Measurements from ENCODE around the gene THBD.

The THBD gene

DNA sequence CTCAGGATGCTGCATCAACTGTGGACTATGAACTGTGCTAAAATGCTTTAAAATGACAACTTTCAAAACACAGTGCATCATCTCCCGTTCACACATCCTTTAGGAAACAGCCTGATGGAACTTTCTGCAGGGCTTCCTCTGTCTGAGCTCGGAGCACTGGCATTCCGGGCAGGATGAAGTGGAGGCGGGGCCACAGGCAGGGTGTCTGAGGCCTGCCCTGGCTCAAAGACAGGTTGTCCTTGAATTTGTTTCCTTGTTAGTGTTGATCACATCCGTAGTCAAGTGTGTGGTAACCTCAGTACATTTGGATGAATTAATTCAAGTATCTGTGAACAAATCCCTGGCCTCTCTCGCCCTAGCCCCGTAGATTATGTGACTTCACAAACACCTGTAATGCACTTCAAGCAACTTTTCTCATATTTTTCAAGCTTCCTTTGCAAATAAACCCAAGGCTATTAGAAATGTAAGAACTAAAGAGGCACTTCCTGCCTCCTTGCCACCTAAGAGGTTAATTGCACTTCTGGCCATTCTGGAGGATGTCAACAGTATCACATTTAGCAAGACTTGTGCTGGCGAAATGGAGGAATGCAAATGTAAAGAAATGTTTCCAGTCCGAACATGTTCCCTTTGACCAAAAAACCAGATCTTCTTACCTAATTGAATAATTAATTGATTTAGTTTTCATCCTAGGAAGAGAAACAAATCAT is 33.5 kb upstream of the THBD start:
- no peaks in the 10 kb centered on the region for H3K4me1 ChIP-seq (ENCODE audit: control insufficient read depth, insufficient read depth, low read length)
- H3K9ac ChIP-seq (ENCODE audit: low read length) = peak overlapping the region; percentile 56
- H3K36me3 ChIP-seq (ENCODE audit: control insufficient read depth, insufficient read depth, low read length) = no peaks in the 10 kb centered on the region
- H3K9me3 ChIP-seq (ENCODE audit: control insufficient read depth, low read length) = no peaks in the 10 kb centered on the region
- peaks cover 6% of the 10 kb centered on the region for H3K27me3 ChIP-seq (ENCODE audit: control insufficient read depth, insufficient read depth, low read length)
- H3K4me3 ChIP-seq (ENCODE audit: low read length) = no peak overlapping the region

DNA sequence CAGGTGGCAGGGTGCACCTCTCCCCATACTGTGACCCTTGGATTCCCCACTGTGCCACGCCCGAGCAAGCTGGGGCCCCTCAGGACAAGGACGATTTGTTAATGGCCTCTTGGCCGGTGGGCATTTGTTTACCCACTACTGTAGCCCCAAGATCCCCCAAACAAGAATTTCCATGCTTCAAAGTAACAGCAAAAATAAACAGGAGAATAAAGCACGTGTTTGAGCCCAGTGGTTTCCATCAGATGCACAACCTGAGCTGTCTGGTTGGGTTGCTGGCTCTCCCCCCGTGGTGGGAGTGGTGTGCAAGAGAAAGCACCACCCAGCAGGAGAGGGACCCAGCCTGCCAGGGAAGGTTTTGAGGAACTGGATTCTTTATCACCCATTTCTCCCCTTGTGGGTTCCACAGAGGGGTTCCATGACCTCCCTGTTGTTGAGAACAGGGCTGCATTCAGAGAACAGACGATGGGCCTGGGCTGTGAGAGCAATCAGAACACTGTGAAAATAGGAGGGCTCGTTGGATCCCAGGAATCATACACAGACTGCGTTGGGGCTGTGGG is 31.9 kb upstream of the THBD start:
- Histone ChIP-seq H3K27me3 (ENCODE audit: control insufficient read depth, insufficient read depth, low read length) (no peaks in the 10 kb centered on the region), H3K4me3 (ENCODE audit: low read length) (no peak overlapping the region), H3K36me3 (ENCODE audit: control insufficient read depth, insufficient read depth, low read length) (no peaks in the 10 kb centered on the region), H3K4me1 (ENCODE audit: control insufficient read depth, insufficient read depth, low read length) (no peaks in the 10 kb centered on the region), H3K9me3 (ENCODE audit: control insufficient read depth, low read length) (no peaks in the 10 kb centered on the region), H3K9ac (ENCODE audit: low read length) (no peak overlapping the region)

DNA sequence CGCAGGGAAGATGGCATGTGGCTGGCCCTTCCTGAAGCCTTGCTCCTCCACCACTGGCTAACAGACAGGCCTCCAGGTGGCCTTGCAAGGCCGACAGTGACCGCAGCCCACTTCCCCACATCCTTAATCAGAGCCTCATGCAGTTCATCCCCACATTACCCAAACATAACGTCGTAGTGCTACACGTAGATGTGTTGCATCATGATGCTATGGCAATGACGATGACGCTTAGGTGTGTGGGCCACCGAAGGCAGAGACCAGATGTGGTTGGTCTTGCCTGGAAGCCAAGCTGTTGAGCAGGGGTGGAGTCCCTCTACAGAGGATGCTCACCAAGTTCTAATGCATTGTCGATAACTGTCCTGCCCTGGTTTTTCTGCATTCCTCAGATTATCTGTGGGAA is 31.0 kb upstream of the THBD start:
- no peaks in the 10 kb centered on the region for H3K36me3 ChIP-seq (ENCODE audit: control insufficient read depth, insufficient read depth, low read length)
- H3K4me3 ChIP-seq (ENCODE audit: low read length) = no peak overlapping the region
- H3K27me3 ChIP-seq (ENCODE audit: control insufficient read depth, insufficient read depth, low read length) = no peaks in the 10 kb centered on the region
- H3K4me1 ChIP-seq (ENCODE audit: control insufficient read depth, insufficient read depth, low read length) = no peaks in the 10 kb centered on the region
- H3K9ac ChIP-seq (ENCODE audit: low read length) = no peak overlapping the region
- no peaks in the 10 kb centered on the region for H3K9me3 ChIP-seq (ENCODE audit: control insufficient read depth, low read length)

DNA sequence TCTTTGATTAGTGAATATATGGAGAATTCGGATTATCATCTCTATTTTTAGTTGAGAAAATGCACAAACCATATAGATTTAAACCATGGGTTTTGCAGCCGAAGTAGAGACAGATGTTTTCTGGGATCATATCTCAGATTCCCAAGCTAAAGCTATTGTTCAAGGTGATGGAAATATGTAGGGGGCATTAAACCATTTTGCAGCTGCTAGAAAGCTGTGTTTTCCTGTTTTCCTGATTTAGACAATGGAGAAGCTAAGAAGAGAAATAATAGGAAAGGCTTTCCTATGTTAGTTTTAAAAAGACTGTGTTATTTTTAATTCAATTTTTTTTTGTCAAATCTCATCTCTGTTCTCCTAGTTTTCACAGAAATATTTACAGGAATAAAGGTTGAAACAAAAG is 30.5 kb upstream of the THBD start:
- no peaks in the 10 kb centered on the region for H3K9me3 ChIP-seq (ENCODE audit: control insufficient read depth, low read length)
- H3K4me3 ChIP-seq (ENCODE audit: low read length) = no peak overlapping the region
- H3K9ac ChIP-seq (ENCODE audit: low read length) = no peak overlapping the region
- no peaks in the 10 kb centered on the region for H3K27me3 ChIP-seq (ENCODE audit: control insufficient read depth, insufficient read depth, low read length)
- no peaks in the 10 kb centered on the region for H3K36me3 ChIP-seq (ENCODE audit: control insufficient read depth, insufficient read depth, low read length)
- no peaks in the 10 kb centered on the region for H3K4me1 ChIP-seq (ENCODE audit: control insufficient read depth, insufficient read depth, low read length)

DNA sequence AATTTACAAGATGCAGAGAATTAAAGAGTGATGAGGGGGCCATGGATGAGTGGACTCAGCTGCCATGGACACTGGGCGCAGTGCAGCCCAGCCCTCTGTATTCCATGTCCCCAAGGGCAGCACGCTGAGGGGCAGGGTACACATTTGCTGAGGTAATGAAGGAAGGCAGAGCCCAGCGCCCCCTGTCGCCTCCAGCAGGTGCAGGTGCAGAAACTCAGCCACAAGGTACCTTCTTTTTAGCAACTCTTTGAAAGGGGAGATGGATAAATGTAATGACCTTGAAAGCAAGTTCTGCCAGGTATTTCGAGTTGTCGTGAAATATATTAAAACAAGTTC is 29.5 kb upstream of the THBD start:
- Histone ChIP-seq H3K27me3 (ENCODE audit: control insufficient read depth, insufficient read depth, low read length) (no peaks in the 10 kb centered on the region), H3K9ac (ENCODE audit: low read length) (no peak overlapping the region), H3K4me3 (ENCODE audit: low read length) (no peak overlapping the region), H3K36me3 (ENCODE audit: control insufficient read depth, insufficient read depth, low read length) (no peaks in the 10 kb centered on the region), H3K9me3 (ENCODE audit: control insufficient read depth, low read length) (no peaks in the 10 kb centered on the region), H3K4me1 (ENCODE audit: control insufficient read depth, insufficient read depth, low read length) (no peaks in the 10 kb centered on the region)

DNA sequence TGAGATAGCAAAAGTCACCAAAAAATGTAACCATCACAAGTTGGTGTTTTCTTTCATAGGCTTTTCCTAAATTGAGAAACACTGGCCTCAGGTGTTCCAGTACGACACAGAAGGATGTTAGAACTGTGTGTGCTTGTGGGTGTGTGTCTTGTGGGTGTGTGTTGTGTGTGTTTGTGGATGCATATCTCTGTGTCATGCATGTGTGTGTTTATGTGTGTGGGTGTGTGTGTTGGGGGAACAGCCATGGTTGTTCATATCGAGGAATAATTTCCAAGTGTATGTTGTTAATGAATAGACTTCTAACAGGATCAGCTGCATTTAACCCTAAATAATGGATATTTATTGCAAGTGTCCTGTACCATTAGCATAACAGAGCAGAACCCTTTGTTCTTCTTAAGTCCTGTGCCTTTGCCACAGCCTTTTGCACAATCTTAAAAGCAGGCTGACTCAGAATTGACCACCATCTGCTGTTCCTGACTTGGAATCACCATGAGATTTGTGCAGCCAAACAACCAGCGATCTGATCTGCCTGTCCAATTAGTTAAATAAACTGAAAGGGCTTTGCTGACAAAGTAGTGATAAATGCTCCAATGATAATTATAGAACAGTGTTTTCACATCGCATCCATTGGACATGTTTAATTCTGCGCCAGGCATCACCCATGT is 29.0 kb upstream of the THBD start:
- H3K9me3 ChIP-seq (ENCODE audit: control insufficient read depth, low read length) = no peaks in the 10 kb centered on the region
- H3K9ac ChIP-seq (ENCODE audit: low read length) = no peak overlapping the region
- H3K4me3 ChIP-seq (ENCODE audit: low read length) = no peak overlapping the region
- no peaks in the 10 kb centered on the region for H3K36me3 ChIP-seq (ENCODE audit: control insufficient read depth, insufficient read depth, low read length)
- H3K4me1 ChIP-seq (ENCODE audit: control insufficient read depth, insufficient read depth, low read length) = no peaks in the 10 kb centered on the region
- no peaks in the 10 kb centered on the region for H3K27me3 ChIP-seq (ENCODE audit: control insufficient read depth, insufficient read depth, low read length)

DNA sequence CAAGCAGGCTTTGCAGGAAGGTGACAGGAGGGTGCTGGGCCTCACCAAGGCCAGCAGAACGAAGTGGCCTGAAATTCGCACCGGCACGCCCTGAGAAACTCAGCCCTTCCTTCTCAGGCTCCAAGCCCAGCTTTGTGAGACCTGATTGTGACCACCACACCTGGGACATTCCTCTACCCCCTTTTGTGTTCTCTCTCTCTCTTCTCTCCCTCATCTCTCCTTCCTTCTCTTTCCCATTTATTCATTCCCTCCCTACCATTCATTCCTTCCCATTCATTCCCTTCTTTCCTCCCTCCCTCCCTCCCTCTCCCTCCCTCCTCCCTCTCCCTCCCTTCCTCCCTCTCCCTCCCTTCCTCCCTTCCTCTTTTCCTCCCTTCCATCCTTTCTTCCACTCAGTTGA is 27.8 kb upstream of the THBD start:
- H3K9ac ChIP-seq (ENCODE audit: low read length) = no peak overlapping the region
- H3K4me3 ChIP-seq (ENCODE audit: low read length) = no peak overlapping the region
- no peaks in the 10 kb centered on the region for H3K36me3 ChIP-seq (ENCODE audit: control insufficient read depth, insufficient read depth, low read length)
- H3K9me3 ChIP-seq (ENCODE audit: control insufficient read depth, low read length) = no peaks in the 10 kb centered on the region
- no peaks in the 10 kb centered on the region for H3K27me3 ChIP-seq (ENCODE audit: control insufficient read depth, insufficient read depth, low read length)
- H3K4me1 ChIP-seq (ENCODE audit: control insufficient read depth, insufficient read depth, low read length) = no peaks in the 10 kb centered on the region

DNA sequence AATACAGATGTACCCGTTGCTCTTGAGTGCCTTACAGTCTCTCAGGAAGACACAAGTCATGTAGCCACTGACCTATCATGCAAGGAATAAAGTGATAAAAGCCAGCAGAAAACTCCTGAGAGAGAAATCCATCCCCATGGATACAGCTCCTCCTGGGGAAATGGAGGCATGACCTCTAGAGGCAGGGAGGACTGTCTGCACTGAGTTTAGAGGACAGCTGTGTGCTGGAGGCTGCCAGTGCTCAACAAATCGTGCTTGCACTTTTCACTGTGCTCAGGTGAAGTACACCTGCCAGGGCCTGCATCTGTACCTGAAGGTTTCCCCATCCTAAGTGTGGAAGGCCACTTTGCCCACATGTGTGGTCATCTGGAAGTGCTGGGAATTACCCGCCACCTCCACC is 24.6 kb upstream of the THBD start:
- no peaks in the 10 kb centered on the region for H3K36me3 ChIP-seq (ENCODE audit: control insufficient read depth, insufficient read depth, low read length)
- H3K9ac ChIP-seq (ENCODE audit: low read length) = no peak overlapping the region
- H3K9me3 ChIP-seq (ENCODE audit: control insufficient read depth, low read length) = no peaks in the 10 kb centered on the region
- no peak overlapping the region for H3K4me3 ChIP-seq (ENCODE audit: low read length)
- no peaks in the 10 kb centered on the region for H3K4me1 ChIP-seq (ENCODE audit: control insufficient read depth, insufficient read depth, low read length)
- H3K27me3 ChIP-seq (ENCODE audit: control insufficient read depth, insufficient read depth, low read length) = no peaks in the 10 kb centered on the region

DNA sequence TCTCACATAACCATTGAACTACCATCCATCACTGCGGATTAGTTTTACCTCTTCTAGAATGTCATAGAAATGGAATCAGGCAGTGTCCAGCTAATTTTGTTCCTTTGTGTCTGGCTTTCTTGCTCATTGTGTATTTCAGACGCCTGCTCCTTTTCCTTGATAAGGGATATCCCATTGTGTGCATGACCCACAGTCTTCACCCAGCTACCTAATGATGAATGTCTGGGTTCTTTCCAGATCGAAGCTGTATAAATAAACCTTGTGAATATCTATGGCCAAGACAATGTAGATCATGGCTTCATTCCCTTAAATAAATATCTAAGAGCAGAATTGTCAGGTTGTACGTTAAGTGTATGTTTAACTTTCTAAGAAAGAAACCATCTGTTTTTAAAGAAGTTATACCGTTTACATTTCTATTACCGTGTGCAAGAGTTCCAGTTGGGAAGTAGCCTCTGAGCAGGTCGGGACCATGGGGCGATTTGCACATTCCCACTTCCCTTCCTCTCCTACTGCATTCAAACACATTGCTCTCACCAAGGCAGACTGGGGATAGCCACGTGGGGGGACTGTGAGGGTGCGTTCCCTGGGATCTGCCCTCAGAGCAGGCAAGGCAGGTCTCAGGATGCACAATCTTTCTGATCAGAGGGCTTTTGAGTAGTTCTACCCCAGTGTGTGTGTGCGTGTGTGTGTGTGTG is 23.6 kb upstream of the THBD start:
- H3K27me3 ChIP-seq (ENCODE audit: control insufficient read depth, insufficient read depth, low read length) = no peaks in the 10 kb centered on the region
- no peak overlapping the region for H3K4me3 ChIP-seq (ENCODE audit: low read length)
- H3K4me1 ChIP-seq (ENCODE audit: control insufficient read depth, insufficient read depth, low read length) = no peaks in the 10 kb centered on the region
- no peaks in the 10 kb centered on the region for H3K9me3 ChIP-seq (ENCODE audit: control insufficient read depth, low read length)
- no peaks in the 10 kb centered on the region for H3K36me3 ChIP-seq (ENCODE audit: control insufficient read depth, insufficient read depth, low read length)
- H3K9ac ChIP-seq (ENCODE audit: low read length) = no peak overlapping the region

DNA sequence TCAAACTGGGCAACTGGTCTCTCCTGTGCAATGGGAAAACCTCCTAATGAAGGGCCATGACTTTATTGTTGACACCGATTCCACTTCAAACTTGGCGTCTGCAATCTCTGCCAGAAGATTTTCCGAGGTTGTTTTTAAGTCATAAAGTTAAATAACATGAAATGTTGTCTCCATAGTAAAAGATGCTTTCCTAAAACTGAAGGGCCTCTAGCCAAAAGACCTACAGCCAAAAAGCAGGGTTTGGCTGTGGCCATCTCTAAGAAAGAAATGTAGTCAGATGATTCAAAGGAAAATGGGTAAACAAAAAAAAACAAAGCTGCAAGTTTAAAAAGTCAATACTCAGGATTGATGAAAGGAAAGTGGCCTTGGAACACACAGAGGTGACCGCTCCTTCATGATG is 22.5 kb upstream of the THBD start:
- no peaks in the 10 kb centered on the region for H3K27me3 ChIP-seq (ENCODE audit: control insufficient read depth, insufficient read depth, low read length)
- no peaks in the 10 kb centered on the region for H3K36me3 ChIP-seq (ENCODE audit: control insufficient read depth, insufficient read depth, low read length)
- no peak overlapping the region for H3K9ac ChIP-seq (ENCODE audit: low read length)
- no peaks in the 10 kb centered on the region for H3K9me3 ChIP-seq (ENCODE audit: control insufficient read depth, low read length)
- H3K4me1 ChIP-seq (ENCODE audit: control insufficient read depth, insufficient read depth, low read length) = no peaks in the 10 kb centered on the region
- no peak overlapping the region for H3K4me3 ChIP-seq (ENCODE audit: low read length)

DNA sequence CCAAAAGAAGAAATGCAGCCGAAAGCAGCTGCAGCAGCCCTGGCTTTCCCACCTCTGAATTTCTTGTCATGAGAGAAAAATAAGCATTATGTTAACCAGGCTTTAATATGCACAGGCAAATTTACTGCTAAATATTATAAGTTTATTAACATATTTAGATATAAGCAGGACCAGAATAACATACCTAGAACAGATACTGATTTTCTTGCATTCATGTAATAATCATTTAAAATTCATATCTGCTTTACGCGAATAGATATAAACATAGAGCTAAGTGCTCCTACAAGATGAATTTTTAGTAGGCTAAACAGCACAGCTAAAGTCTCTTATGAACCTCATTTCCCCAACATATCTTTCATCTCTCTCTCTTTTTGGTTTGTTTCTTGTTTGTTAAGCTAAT is 21.9 kb upstream of the THBD start:
- no peak overlapping the region for H3K4me3 ChIP-seq (ENCODE audit: low read length)
- H3K27me3 ChIP-seq (ENCODE audit: control insufficient read depth, insufficient read depth, low read length) = no peaks in the 10 kb centered on the region
- H3K9ac ChIP-seq (ENCODE audit: low read length) = no peak overlapping the region
- H3K4me1 ChIP-seq (ENCODE audit: control insufficient read depth, insufficient read depth, low read length) = no peaks in the 10 kb centered on the region
- no peaks in the 10 kb centered on the region for H3K9me3 ChIP-seq (ENCODE audit: control insufficient read depth, low read length)
- H3K36me3 ChIP-seq (ENCODE audit: control insufficient read depth, insufficient read depth, low read length) = no peaks in the 10 kb centered on the region

DNA sequence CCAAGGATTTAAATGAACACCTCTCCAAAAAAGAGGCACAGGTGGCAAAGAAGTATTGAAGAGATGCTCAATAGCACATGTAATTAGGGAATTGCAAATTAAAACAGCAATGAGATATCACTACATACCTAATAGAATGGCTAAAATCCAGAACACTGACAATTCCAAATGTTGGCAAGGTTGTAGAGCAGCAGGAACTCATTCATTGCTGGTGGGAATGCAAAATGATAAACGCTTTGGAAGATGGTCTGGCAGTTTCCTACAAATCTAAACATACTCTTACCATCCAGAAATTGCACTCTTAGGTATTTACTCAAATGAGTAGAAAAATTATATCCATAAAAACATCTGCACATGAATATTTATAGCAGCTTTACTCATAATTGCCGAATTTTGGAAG is 19.6 kb upstream of the THBD start:
- Histone ChIP-seq H3K4me3 (ENCODE audit: low read length) (no peak overlapping the region), H3K36me3 (ENCODE audit: control insufficient read depth, insufficient read depth, low read length) (no peaks in the 10 kb centered on the region), H3K9me3 (ENCODE audit: control insufficient read depth, low read length) (no peaks in the 10 kb centered on the region), H3K9ac (ENCODE audit: low read length) (no peak overlapping the region), H3K4me1 (ENCODE audit: control insufficient read depth, insufficient read depth, low read length) (peaks cover 4% of the 10 kb centered on the region), H3K27me3 (ENCODE audit: control insufficient read depth, insufficient read depth, low read length) (no peaks in the 10 kb centered on the region)

Data from mucosa of stomach (tissue), 1 donor.